Transverse colon (tissue), 4 donors: ENCODE measurements around the gene SPPL3.

Experiments used
- EP300 ChIP-seq: sonication (generic); formaldehyde crosslinking; IDR thresholded peaks from one replicate; pipeline ENCODE4 v1.6.1; 2017; ENCODE audit warnings: antibody characterized with exemption, low read depth
- POLR2A ChIP-seq: fragments of 450-650 bp; IDR thresholded peaks from one replicate; pipeline ENCODE4 v1.6.1; 2016; ENCODE audit warnings: antibody characterized with exemption, mild to moderate bottlenecking, moderate library complexity
- POLR2AphosphoS5 ChIP-seq, 3 donors: sonication (generic); formaldehyde crosslinking; IDR thresholded peaks; one replicate each; pipeline ENCODE4 v1.6.1; 2016; ENCODE audit warnings: antibody characterized with exemption in 3 of 3
- TF ChIP-seq, protein P1 (sequence below), 5 experiments: fragments of 200-600 bp in 3 of 5; fragments of 450-650 bp in 2 of 5; sonication (generic) in 3 of 5; IDR thresholded peaks; 1 replicate in 2 of 5; 2 replicates in 3 of 5; pipeline ENCODE4 v1.5.1; 2016 to 2017; ENCODE audit warnings: antibody characterized with exemption in 5 of 5, inconsistent platforms in 3 of 5, mild to moderate bottlenecking in 2 of 5, moderate library complexity in 1 of 5

- no peak for TF ChIP-seq POLR2A
- TF ChIP-seq, protein P1, sequence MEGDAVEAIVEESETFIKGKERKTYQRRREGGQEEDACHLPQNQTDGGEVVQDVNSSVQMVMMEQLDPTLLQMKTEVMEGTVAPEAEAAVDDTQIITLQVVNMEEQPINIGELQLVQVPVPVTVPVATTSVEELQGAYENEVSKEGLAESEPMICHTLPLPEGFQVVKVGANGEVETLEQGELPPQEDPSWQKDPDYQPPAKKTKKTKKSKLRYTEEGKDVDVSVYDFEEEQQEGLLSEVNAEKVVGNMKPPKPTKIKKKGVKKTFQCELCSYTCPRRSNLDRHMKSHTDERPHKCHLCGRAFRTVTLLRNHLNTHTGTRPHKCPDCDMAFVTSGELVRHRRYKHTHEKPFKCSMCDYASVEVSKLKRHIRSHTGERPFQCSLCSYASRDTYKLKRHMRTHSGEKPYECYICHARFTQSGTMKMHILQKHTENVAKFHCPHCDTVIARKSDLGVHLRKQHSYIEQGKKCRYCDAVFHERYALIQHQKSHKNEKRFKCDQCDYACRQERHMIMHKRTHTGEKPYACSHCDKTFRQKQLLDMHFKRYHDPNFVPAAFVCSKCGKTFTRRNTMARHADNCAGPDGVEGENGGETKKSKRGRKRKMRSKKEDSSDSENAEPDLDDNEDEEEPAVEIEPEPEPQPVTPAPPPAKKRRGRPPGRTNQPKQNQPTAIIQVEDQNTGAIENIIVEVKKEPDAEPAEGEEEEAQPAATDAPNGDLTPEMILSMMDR (IDR thresholded peaks at IDR 0.05) = no peak
- no peak for TF ChIP-seq POLR2AphosphoS5 (IDR thresholded peaks at IDR 0.05)
- no peak for TF ChIP-seq EP300
These were observed 33.7 kb downstream of the SPPL3 start for GRCh38 chr12:120870415-120870814.
